Psoas muscle (tissue), 8 donors: ENCODE data around the gene MGRN1. TPM values are rescaled to one million over a fixed set of nuclear protein-coding genes. Genes with fewer than 3 reads are reported as not detected.

ENCODE experiments used
- ATAC-seq, 4 donors: fragments of 200-7000 bp; cut with Tn5 transposase; one replicate each; pipeline ENCODE4 v1.9.1; 2020; ENCODE audit warnings: moderate library complexity in 3 of 4, mild to moderate bottlenecking in 2 of 4
- DNase-seq, 2 donors: peaks; one replicate each; pipeline ENCODE4 v3.0.0-alpha.2; 2020
- H3K27ac ChIP-seq: fragments of 200-600 bp; one replicate; pipeline ENCODE4 v1.8.0; 2022
- H3K27me3 ChIP-seq, 3 donors: fragments of 200-600 bp in 1 of 3; one replicate each; pipeline versions ENCODE4 v1.6.1 to v1.8.0; 2013 to 2022; ENCODE audit warnings: low read length in 2 of 3, mild to moderate bottlenecking in 2 of 3, moderate library complexity in 1 of 3; ENCODE audit not compliant: insufficient read depth in 3 of 3
- H3K36me3 ChIP-seq, 2 donors: fragments of 200-600 bp in 1 of 2; one replicate each; pipeline versions ENCODE4 v1.6.1 to v1.8.0; 2013 to 2022; ENCODE audit warnings: low read depth in 1 of 2, mild to moderate bottlenecking in 1 of 2, moderate library complexity in 1 of 2; ENCODE audit not compliant: insufficient read depth in 1 of 2
- H3K4me1 ChIP-seq: fragments of 200-600 bp; one replicate; pipeline ENCODE4 v1.8.0; 2022
- H3K4me3 ChIP-seq: fragments of 200-600 bp; one replicate; pipeline ENCODE4 v1.8.0; 2022; ENCODE audit warnings: mild to moderate bottlenecking
- H3K9me3 ChIP-seq: fragments of 200-600 bp; one replicate; pipeline ENCODE4 v1.8.0; 2022
- CTCF ChIP-seq: fragments of 200-600 bp; IDR thresholded peaks from one replicate; pipeline ENCODE4 v1.8.0; 2022; ENCODE audit warnings: antibody characterized with exemption
- WGBS, 3 donors: extraction: QIAGEN DNeasy Blood & Tissue Kit; methylation state at CpG; one replicate each; pipeline versions ENCODE4 v1.1.6 to v1.1.7; 2013; 5-methylcytosine and 5-hydroxymethylcytosine counted together
- intact Hi-C, 2 donors: fragments of 100-400 bp; cut with DNase I; formaldehyde crosslinking; loops; one replicate each; pipeline versions ENCODE4 v1.11.0 to v1.14.2; 2022
- polyA plus RNA-seq, 3 donors: library from polyadenylated mRNA; stranded (reverse); fragments of 200-250 nt; gene quantifications; one replicate each; pipeline ENCODE4 v1.2.3, GENCODE V29; 2013
- total RNA-seq, 4 donors: library from RNA; stranded (reverse); fragmentation: NEBNext Ultra II Directional in 2 of 4; extraction: Animal tissue kit (Norgen Biotek cat#: 25700) in 2 of 4; gene quantifications; one replicate each; pipeline versions ENCODE4 v1.2.1 to v1.2.4, GENCODE V29; 2021 to 2023
- donor health status: healthy with polysubstance abuse.
- donor health status: DM: no; HTN: no; CAD: no; lungs with moderate emphysema.
- donor health status: Bipolar disorder and iron deficiency.
- donor health status: healthy.
- donor health status: DM: yes; HTN: yes; CAD: no.
- donor health status: DM: no; HTN: no; CAD: no.
- donor health status: DM: no; HTN: no; CAD: no.
- donor health status: DM: yes; HTN: yes; CAD: no.

The MGRN1 gene
- total and polyA plus RNA-seq, 7 donors = 20.2 to 63.1 (median 44.2) TPM

GRCh38 chr16:4618645-4619418, 5.8 kb upstream of the MGRN1 start:
- TF ChIP-seq CTCF = no peak
- Histone ChIP-seq H3K4me1 (peaks cover 25% of the 10 kb centered on the region), H3K27ac (peak overlapping the region; percentile 97), H3K36me3 (no peaks in the 10 kb centered on the region), H3K27me3 (no peaks in the 10 kb centered on the region), H3K9me3 (no peaks in the 10 kb centered on the region), H3K4me3 (peak overlapping the region; percentile 69)
- ATAC-seq = no peak
- no peak for DNase-seq
- intact Hi-C loops = no loop called here
- WGBS, 3 donors = 71 to 79% (median 74%) methylated on average over 8 of the region's 8 CpGs

GRCh38 chr16:4623593-4623992, 1.0 kb upstream of the MGRN1 start:
- peaks cover 22% of the 10 kb centered on the region for H3K4me1 ChIP-seq
- H3K9me3 ChIP-seq = no peaks in the 10 kb centered on the region
- no peak for TF ChIP-seq CTCF
- no peaks in the 10 kb centered on the region for H3K27me3 ChIP-seq
- WGBS, 3 donors = 78 to 81% (median 79%) methylated on average over 7 of the region's 7 CpGs
- intact Hi-C loops = no loop called here
- H3K27ac ChIP-seq = peak overlapping the region; percentile 96
- H3K36me3 ChIP-seq = no peaks in the 10 kb centered on the region
- ATAC-seq (no peak), DNase-seq (no peak)
- peak overlapping the region; percentile 94 for H3K4me3 ChIP-seq

- Histone ChIP-seq H3K27ac (peak overlapping the region; percentile 96), H3K9me3 (no peaks in the 10 kb centered on the region), H3K4me3 (peak overlapping the region; percentile 94), H3K4me1 (peaks cover 18% of the 10 kb centered on the region), H3K36me3 (no peaks in the 10 kb centered on the region), H3K27me3 (no peaks in the 10 kb centered on the region)
- 1% methylated on average over 43 to 80 of the region's 80 CpGs for WGBS, 3 donors
- intact Hi-C loops = loop anchor here in 1 of 2 donors (1.0 kb wide), 1 partner anchor 47 kb away; no protein-coding TSS in a partner anchor
- DNase-seq = peak; percentile 70 to 80
- peak; percentile 30 to 49 (median 38) for ATAC-seq
- no peak for TF ChIP-seq CTCF
Observed at GRCh38 chr16:4624827-4625559, 367 bp downstream of the MGRN1 start.

DNA sequence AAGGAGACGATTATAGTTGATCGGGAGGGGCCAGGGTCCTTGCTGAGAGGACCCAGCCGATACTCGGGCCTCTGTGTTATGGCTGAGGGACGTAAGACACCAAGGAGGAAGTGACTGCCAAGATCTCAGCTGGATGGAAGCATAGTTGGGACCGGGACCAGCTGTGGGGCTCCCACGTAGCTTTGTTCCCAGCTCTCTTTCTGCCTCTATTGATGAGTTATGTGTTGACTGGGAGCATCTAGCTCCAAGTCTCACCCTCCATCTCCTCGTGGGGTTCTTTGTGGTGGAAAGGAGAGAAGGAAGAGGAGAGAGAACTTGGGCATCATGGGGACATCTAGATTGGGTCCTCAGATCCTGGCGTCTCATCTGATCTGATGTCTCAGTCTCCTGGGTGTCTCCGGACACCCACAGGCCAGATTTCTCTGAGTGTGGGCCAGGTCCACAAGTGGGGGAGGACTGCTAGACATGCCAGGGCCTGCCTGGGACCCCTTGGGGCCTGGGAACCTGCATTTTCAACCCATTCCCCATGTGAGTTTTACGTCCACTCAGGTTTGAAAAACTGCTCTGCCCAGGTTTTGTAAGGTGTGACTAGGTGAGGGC, 1.0 kb downstream of the MGRN1 start:
- no peak for DNase-seq
- H3K4me1 ChIP-seq = peaks cover 18% of the 10 kb centered on the region
- H3K36me3 ChIP-seq = no peaks in the 10 kb centered on the region
- WGBS, 3 donors = 8 to 10% (median 9%) methylated on average over 10 to 11 of the region's 11 CpGs
- H3K27ac ChIP-seq = peak overlapping the region; percentile 96
- no peaks in the 10 kb centered on the region for H3K9me3 ChIP-seq
- no peak for TF ChIP-seq CTCF
- no peaks in the 10 kb centered on the region for H3K27me3 ChIP-seq
- peak overlapping the region; percentile 94 for H3K4me3 ChIP-seq
- intact Hi-C loops = loop anchor here in 1 of 2 donors (1.0 kb wide), 1 partner anchor 47 kb away; no protein-coding TSS in a partner anchor
- no peak for ATAC-seq
